ENCODE results near the gene TMEM181. TPM values are rescaled to one million over a fixed set of nuclear protein-coding genes. Genes with fewer than 3 reads are reported as not detected.
"Not testable (repeated sequence)": the region's sequence is repeated elsewhere in the genome, so short reads cannot be mapped to it uniquely, and the experiment has no call there.

The TMEM181 gene
- total and polyA plus RNA-seq, 2 experiments from 2014 or later: 20.0 to 46.9 TPM

GRCh38 chr6:158518191-158519127 is 41.4 kb upstream of the TMEM181 start:
- peaks cover 10% of the 10 kb centered on the region for H3K4me1 ChIP-seq (ENCODE audit: insufficient read depth)
- no peaks in the 10 kb centered on the region for H3K36me3 ChIP-seq (replicated peaks; ENCODE audit: insufficient read depth, low read depth)
- peak overlapping the region; percentile 3 for H3K27ac ChIP-seq
- H2AFZ ChIP-seq: peak overlapping the region; percentile 20
- TF ChIP-seq EZH2 (IDR thresholded peaks at IDR 0.05; ENCODE audit: borderline replicate concordance) (no peak), CTCF (IDR thresholded peaks at IDR 0.05; ENCODE audit: poor library complexity) (peak; percentile 64)
- H3K9me2 ChIP-seq (replicated peaks; ENCODE audit: insufficient read depth): no peaks in the 10 kb centered on the region
- no peak overlapping the region for H3K4me3 ChIP-seq
- H3K4me2 ChIP-seq: peak overlapping the region; percentile 79
- H3K79me2 ChIP-seq: no peaks in the 10 kb centered on the region
- H3K9me3 ChIP-seq (ENCODE audit: low read depth): no peaks in the 10 kb centered on the region
- DNase-seq (ENCODE audit: low spot score): peak; percentile 72
- no peaks in the 10 kb centered on the region for H3K27me3 ChIP-seq
- H4K20me1 ChIP-seq (ENCODE audit: insufficient read depth, poor library complexity, severe bottlenecking): no peaks in the 10 kb centered on the region
- 11% methylated on average over 18 of the region's 18 CpGs for whole genome bisulfite sequencing (ENCODE audit: low lambda C conversion rate, missing lambda C conversion rate)

GRCh38 chr6:158519300-158519699 is 40.6 kb upstream of the TMEM181 start:
- TF ChIP-seq CTCF (IDR thresholded peaks at IDR 0.05; ENCODE audit: poor library complexity) (no peak), EZH2 (IDR thresholded peaks at IDR 0.05; ENCODE audit: borderline replicate concordance) (no peak), EZH2phosphoT487 (IDR thresholded peaks at IDR 0.05; ENCODE audit: low read depth, severe bottlenecking, unreplicated experiment) (no peak)
- Histone ChIP-seq H3K27ac (no peak overlapping the region), H4K20me1 (ENCODE audit: insufficient read depth, poor library complexity, severe bottlenecking) (no peaks in the 10 kb centered on the region), H2AFZ (no peak overlapping the region), H3K9me3 (ENCODE audit: low read depth) (no peaks in the 10 kb centered on the region), H3K36me3 (replicated peaks; ENCODE audit: insufficient read depth, low read depth) (no peaks in the 10 kb centered on the region), H3K27me3 (no peaks in the 10 kb centered on the region), H3K4me1 (ENCODE audit: insufficient read depth) (peaks cover 10% of the 10 kb centered on the region), H3K4me2 (no peak overlapping the region), H3K4me3 (no peak overlapping the region), H3K9me2 (replicated peaks; ENCODE audit: insufficient read depth) (no peaks in the 10 kb centered on the region), H3K79me2 (no peaks in the 10 kb centered on the region)
- no peak for DNase-seq (ENCODE audit: low spot score)
- WGBS (ENCODE audit: low lambda C conversion rate, missing lambda C conversion rate): 64% methylated on average over 3 of the region's 3 CpGs

GRCh38 chr6:158519761-158520160 is 40.1 kb upstream of the TMEM181 start:
- H3K4me3 ChIP-seq: no peak overlapping the region
- H4K20me1 ChIP-seq (ENCODE audit: insufficient read depth, poor library complexity, severe bottlenecking): no peaks in the 10 kb centered on the region
- H3K27me3 ChIP-seq: no peaks in the 10 kb centered on the region
- H3K4me1 ChIP-seq (ENCODE audit: insufficient read depth): peaks cover 10% of the 10 kb centered on the region
- WGBS (ENCODE audit: low lambda C conversion rate, missing lambda C conversion rate): 77% methylated on average over 4 of the region's 4 CpGs
- DNase-seq (ENCODE audit: low spot score): no peak
- H3K9me2 ChIP-seq (replicated peaks; ENCODE audit: insufficient read depth): no peaks in the 10 kb centered on the region
- H3K9me3 ChIP-seq (ENCODE audit: low read depth): no peaks in the 10 kb centered on the region
- no peak overlapping the region for H3K27ac ChIP-seq
- no peak overlapping the region for H3K4me2 ChIP-seq
- no peaks in the 10 kb centered on the region for H3K79me2 ChIP-seq
- H2AFZ ChIP-seq: no peak overlapping the region
- TF ChIP-seq EZH2 (IDR thresholded peaks at IDR 0.05; ENCODE audit: borderline replicate concordance): no peak
- TF ChIP-seq CTCF (IDR thresholded peaks at IDR 0.05; ENCODE audit: poor library complexity): no peak
- TF ChIP-seq EZH2phosphoT487 (IDR thresholded peaks at IDR 0.05; ENCODE audit: low read depth, severe bottlenecking, unreplicated experiment): no peak
- no peaks in the 10 kb centered on the region for H3K36me3 ChIP-seq (replicated peaks; ENCODE audit: insufficient read depth, low read depth)

- not testable (repeated sequence) for H3K27ac ChIP-seq; H3K9me2 ChIP-seq (replicated peaks; ENCODE audit: insufficient read depth); H3K9me3 ChIP-seq (ENCODE audit: low read depth); H3K4me1 ChIP-seq (ENCODE audit: insufficient read depth); H3K36me3 ChIP-seq (replicated peaks; ENCODE audit: insufficient read depth, low read depth); H3K4me2 ChIP-seq; H3K4me3 ChIP-seq; DNase-seq (ENCODE audit: low spot score); H2AFZ ChIP-seq; H3K27me3 ChIP-seq; H3K79me2 ChIP-seq; H4K20me1 ChIP-seq (ENCODE audit: insufficient read depth, poor library complexity, severe bottlenecking)
- WGBS (ENCODE audit: low lambda C conversion rate, missing lambda C conversion rate): 91% methylated on average over 7 of the region's 7 CpGs
Observed at GRCh38 chr6:158520975-158521374, 38.9 kb upstream of the TMEM181 start.
